ENCODE data around the gene ALPG.

The ALPG gene

GRCh38 chr2:232411901-232412629, 5.4 kb downstream of the ALPG start:
- Mint-ChIP-seq H3K27ac (ENCODE audit: low read depth) (no peak overlapping the region), H3K4me1 (peaks cover 6% of the 10 kb centered on the region), H3K4me3 (no peak overlapping the region), H3K27me3 (peaks cover 60% of the 10 kb centered on the region), H3K9me3 (no peaks in the 10 kb centered on the region), H3K36me3 (ENCODE audit: insufficient read depth) (peaks cover 3% of the 10 kb centered on the region)
- DNase-seq (ENCODE audit: low spot score in 2 of 2) (no peak), ATAC-seq (replicated peaks; ENCODE audit: extremely low read depth, poor library complexity, severe bottlenecking) (no peak)

DNA sequence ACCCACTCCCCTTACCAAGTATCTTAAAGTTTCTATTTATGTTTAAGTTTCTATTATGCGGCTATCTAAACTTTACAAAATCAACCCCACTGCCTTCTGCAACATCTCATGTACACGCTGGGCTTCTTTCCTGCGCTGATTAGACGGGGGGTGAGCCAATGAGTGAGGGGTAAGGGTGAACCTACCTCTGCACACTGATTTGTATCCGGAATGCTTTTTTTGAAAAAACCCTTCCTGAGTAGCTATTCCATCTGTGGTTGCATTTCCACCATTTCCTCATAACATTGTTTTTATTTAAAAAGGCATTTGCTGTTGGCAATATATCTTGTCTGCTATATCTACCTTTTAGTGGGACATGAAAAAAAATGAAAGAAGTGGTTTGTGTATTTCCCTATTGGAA, 6.3 kb downstream of the ALPG start:
- peaks cover 6% of the 10 kb centered on the region for H3K4me1 Mint-ChIP-seq
- no peaks in the 10 kb centered on the region for H3K9me3 Mint-ChIP-seq
- peaks cover 3% of the 10 kb centered on the region for H3K36me3 Mint-ChIP-seq (ENCODE audit: insufficient read depth)
- no peak overlapping the region for H3K27ac Mint-ChIP-seq (ENCODE audit: low read depth)
- H3K4me3 Mint-ChIP-seq, result no peak overlapping the region
- ATAC-seq (replicated peaks; ENCODE audit: extremely low read depth, poor library complexity, severe bottlenecking) (no peak), DNase-seq (ENCODE audit: low spot score in 2 of 2) (no peak)
- peaks cover 62% of the 10 kb centered on the region for H3K27me3 Mint-ChIP-seq

GRCh38 chr2:232415138-232415690, 8.6 kb downstream of the ALPG start:
- H3K9me3 Mint-ChIP-seq, result no peaks in the 10 kb centered on the region
- H3K27ac Mint-ChIP-seq (ENCODE audit: low read depth), result no peak overlapping the region
- H3K36me3 Mint-ChIP-seq (ENCODE audit: insufficient read depth), result peaks cover 6% of the 10 kb centered on the region
- DNase-seq (ENCODE audit: low spot score in 2 of 2) (no peak), ATAC-seq (replicated peaks; ENCODE audit: extremely low read depth, poor library complexity, severe bottlenecking) (no peak)
- H3K4me1 Mint-ChIP-seq, result peaks cover 14% of the 10 kb centered on the region
- H3K27me3 Mint-ChIP-seq, result peaks cover 71% of the 10 kb centered on the region
- H3K4me3 Mint-ChIP-seq, result no peak overlapping the region

DNA sequence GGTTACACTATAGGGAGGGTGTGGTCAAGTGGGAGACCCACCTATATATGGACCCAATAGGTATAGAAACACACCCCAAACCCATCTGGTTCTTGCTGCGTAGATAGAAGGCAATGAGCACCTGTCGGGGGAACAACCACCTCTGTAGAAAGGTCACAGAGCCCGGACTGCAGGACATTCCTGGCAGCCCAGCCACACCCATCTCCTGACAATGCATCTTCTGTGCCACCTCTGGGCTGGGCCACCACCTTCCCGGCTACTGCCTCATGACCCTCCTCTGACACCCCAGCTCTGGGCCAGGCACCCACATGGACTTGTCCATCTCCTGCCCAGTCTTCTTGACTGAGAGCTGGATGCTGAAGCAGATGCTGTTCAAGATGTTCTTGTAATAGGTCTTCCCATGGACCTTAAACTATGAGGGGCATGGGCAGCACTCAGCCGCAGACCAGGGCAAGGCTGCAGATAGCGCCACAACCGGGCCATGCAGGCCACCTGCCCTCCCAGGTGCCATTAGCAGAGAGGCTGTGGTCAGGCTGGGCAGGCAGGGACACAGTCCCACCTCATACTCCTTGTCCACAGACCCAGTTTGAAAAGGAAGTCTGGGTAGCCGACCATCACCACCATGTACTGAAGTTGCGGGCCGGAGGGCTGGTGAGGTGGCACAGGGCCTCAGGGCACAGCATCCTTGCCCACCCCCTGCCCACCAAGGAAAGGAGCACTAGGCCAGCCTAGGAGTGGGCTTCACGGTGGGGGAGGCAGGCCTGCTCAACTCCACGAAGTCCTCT, 9.3 kb downstream of the ALPG start:
- DNase-seq (ENCODE audit: low spot score in 2 of 2) (no peak), ATAC-seq (replicated peaks; ENCODE audit: extremely low read depth, poor library complexity, severe bottlenecking) (no peak)
- H3K9me3 Mint-ChIP-seq, result no peaks in the 10 kb centered on the region
- peaks cover 6% of the 10 kb centered on the region for H3K36me3 Mint-ChIP-seq (ENCODE audit: insufficient read depth)
- peaks cover 14% of the 10 kb centered on the region for H3K4me1 Mint-ChIP-seq
- H3K4me3 Mint-ChIP-seq, result no peak overlapping the region
- H3K27ac Mint-ChIP-seq (ENCODE audit: low read depth), result no peak overlapping the region
- peaks cover 64% of the 10 kb centered on the region for H3K27me3 Mint-ChIP-seq

DNA sequence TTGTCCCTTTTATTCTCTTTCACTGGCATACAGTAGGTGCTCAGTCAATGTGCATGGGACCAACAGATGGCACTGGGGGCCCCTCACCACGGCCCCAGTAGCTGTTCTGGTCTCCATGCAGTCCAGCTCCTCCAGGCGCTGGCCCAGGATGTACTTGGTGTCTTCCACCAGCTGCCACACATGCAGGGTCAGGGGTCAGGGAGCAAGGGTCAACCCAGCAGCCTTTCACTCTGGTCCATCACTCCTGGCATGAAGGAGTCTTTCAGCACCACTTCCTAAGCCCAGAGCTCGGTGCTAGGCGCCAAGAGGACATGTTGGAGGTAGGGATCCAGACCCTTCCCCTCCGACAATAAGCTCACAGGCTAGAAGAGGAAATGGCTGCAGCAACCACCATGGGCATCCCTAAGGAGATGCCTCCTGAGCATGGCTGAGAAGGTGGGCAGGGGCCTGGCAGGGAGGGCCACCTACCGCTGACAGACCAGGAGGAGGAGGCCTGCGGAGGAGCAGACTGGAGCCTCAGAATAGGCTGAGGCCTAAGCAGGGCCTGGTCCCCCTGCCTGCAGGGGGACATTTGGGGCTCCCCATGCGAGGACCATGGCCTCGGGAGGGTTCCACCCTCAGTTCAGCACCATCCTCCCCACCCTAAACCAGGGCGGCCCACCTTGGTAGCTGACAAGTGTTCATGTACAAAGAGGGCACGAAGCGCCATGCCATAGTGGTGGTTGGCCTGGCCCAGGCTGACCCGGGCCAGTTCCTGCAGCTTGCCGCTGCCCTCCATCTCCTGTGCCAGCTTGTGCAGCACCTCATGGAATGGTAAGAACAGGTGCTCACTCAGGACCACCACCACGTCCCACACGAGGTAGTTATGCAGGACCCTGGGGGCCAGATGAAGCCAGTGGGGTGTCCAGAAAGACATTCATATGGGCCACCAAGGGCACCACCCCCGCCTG, 10.2 kb downstream of the ALPG start:
- Mint-ChIP-seq H3K4me3 (no peak overlapping the region), H3K27ac (ENCODE audit: low read depth) (no peak overlapping the region), H3K27me3 (peaks cover 65% of the 10 kb centered on the region), H3K36me3 (ENCODE audit: insufficient read depth) (peaks cover 6% of the 10 kb centered on the region), H3K9me3 (no peaks in the 10 kb centered on the region), H3K4me1 (peaks cover 16% of the 10 kb centered on the region)
- no peak for DNase-seq (ENCODE audit: low spot score in 2 of 2)
- no peak for ATAC-seq (replicated peaks; ENCODE audit: extremely low read depth, poor library complexity, severe bottlenecking)

DNA sequence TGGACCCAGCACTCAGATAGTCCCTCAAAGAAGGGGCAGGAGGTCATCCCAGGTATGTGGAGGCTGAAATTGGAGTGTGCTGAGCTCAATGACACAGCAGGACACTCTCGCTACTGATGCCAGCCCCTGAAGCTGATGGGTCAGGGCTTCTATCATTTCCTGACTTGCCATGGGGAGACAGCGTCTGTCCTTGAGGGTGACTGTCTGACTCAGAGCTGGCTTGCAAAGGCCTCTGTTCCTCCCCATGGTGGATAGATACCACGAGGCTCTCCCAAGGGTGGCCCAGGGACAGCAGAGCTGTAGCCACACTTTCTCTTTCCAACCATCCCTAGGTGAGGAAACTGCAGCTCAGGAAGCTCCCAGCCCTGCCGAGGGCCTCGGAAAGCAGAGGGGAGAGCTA, 10.8 kb downstream of the ALPG start:
- no peak overlapping the region for H3K4me3 Mint-ChIP-seq
- peaks cover 71% of the 10 kb centered on the region for H3K27me3 Mint-ChIP-seq
- H3K4me1 Mint-ChIP-seq, result peaks cover 17% of the 10 kb centered on the region

DNA sequence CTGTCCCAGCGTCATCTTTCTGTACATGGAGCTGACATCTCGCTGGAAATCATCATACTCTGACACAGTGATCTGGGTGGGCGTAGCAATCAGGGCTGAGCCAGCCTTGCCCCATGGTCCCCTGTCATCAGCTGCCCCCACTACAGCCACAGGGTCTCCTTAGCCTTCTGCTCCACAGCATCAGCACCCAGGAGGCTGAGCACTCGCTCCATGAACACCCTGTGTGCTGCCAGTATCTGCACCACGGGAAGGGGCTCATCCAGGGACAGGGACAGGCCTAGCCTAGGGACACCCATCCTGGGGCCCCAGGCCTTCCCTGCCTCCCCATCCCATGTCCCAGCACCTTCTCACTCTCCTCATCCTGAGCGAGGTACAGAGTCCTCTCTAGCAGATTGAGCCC, 11.4 kb downstream of the ALPG start:
- Mint-ChIP-seq H3K36me3 (ENCODE audit: insufficient read depth) (peaks cover 6% of the 10 kb centered on the region), H3K27ac (ENCODE audit: low read depth) (no peak overlapping the region), H3K27me3 (peaks cover 71% of the 10 kb centered on the region), H3K4me1 (peaks cover 12% of the 10 kb centered on the region), H3K4me3 (no peak overlapping the region), H3K9me3 (no peaks in the 10 kb centered on the region)
- ATAC-seq (replicated peaks; ENCODE audit: extremely low read depth, poor library complexity, severe bottlenecking) (no peak), DNase-seq (ENCODE audit: low spot score in 2 of 2) (no peak)

More for the DNA sequence above, 10.8 kb downstream of the ALPG start:
- H3K27ac Mint-ChIP-seq (ENCODE audit: low read depth), result no peak overlapping the region
- ATAC-seq (replicated peaks; ENCODE audit: extremely low read depth, poor library complexity, severe bottlenecking) (no peak), DNase-seq (ENCODE audit: low spot score in 2 of 2) (no peak)
- H3K36me3 Mint-ChIP-seq (ENCODE audit: insufficient read depth), result peaks cover 6% of the 10 kb centered on the region
- no peaks in the 10 kb centered on the region for H3K9me3 Mint-ChIP-seq

DNA sequence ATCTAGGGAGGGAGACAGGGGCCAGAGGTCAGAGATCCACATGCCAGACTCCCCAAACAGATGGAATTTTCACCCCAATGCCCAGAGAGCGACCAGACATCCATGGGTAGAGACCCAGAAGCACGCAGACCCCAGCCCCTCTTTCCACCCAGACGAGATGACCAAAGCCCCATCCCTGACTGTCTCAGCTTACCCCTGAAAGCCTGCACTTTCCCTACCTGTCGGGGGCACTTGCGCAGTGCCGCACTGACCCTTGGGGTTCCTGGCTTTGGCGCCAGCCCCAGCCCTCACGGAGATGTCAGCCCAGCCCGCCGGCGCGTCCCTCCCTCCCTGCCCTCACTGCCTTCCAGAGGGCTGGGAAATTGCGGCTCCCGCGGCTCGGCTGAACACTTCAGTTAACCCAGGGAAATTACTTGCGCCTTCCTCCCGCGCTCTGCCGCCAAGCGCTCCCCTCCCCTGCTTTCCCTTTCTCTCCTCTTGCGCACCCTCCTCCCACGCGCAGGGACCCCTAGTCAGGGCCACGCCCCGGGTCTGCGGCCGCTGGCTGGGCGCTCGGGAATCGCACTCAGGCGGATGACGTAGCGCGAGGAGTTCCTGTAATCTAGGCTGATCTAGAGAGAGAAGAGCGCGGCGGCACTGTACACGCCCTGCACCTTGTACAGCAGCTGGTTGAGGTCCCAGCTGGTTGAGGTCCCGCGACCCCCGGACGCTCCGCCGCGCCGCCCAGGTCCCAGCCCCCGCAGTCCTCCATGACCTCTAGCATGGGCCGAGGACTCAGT, 12.0 kb downstream of the ALPG start:
- H3K27ac Mint-ChIP-seq (ENCODE audit: low read depth), result no peak overlapping the region
- DNase-seq (ENCODE audit: low spot score in 2 of 2) (no peak), ATAC-seq (replicated peaks; ENCODE audit: extremely low read depth, poor library complexity, severe bottlenecking) (no peak)
- peak overlapping the region; percentile 6 for H3K4me3 Mint-ChIP-seq
- H3K27me3 Mint-ChIP-seq, result peaks cover 71% of the 10 kb centered on the region
- H3K36me3 Mint-ChIP-seq (ENCODE audit: insufficient read depth), result peaks cover 6% of the 10 kb centered on the region
- H3K4me1 Mint-ChIP-seq, result peaks cover 12% of the 10 kb centered on the region
- no peaks in the 10 kb centered on the region for H3K9me3 Mint-ChIP-seq

DNA sequence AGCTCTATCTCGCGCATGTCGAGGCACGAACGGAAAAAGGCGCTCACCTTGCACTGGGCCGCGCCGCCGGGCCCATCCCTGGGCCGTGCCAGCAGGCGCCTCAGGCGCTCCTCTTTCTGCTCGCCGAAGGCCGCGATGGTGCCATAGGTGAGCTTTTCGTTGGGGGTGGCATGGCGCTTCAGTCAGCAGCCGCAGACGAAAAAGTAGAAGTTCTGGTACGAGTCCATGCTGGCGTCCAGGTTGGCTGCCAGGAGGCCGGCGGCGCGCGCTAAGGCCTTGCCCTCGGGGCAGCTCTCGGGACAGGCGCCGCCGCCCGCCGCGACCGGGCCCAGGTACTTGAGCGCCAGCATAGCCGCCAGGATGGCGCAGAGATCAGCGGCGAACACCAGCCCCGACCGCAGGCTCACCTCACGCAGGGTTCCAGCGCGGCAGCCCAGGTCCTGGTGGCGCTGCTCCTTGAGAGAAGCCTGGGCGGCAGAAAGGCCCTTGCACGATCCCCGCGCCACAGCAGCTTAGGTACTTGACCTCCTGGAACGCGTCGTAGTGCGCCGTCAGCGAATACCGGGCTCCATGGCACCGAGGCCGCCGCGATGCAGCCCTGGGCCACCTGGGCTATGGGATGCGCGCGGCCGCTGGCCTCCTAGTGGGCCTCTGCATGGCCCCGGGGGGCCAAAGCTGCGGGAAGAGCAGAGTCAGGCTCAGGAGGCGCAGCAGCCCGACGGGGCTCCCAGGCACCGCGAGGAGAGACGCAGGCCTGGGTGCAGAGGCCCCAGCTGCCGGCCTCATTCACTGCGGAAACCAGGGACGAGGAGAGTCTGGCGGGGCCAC, 12.8 kb downstream of the ALPG start:
- Mint-ChIP-seq H3K27me3 (peaks cover 69% of the 10 kb centered on the region), H3K27ac (ENCODE audit: low read depth) (no peak overlapping the region), H3K36me3 (ENCODE audit: insufficient read depth) (peaks cover 6% of the 10 kb centered on the region), H3K4me1 (peaks cover 12% of the 10 kb centered on the region), H3K4me3 (peak overlapping the region; percentile 6), H3K9me3 (no peaks in the 10 kb centered on the region)
- ATAC-seq (replicated peaks; ENCODE audit: extremely low read depth, poor library complexity, severe bottlenecking) (no peak), DNase-seq (ENCODE audit: low spot score in 2 of 2) (no peak)

GRCh38 chr2:232420073-232420454, 13.4 kb downstream of the ALPG start:
- peaks cover 64% of the 10 kb centered on the region for H3K27me3 Mint-ChIP-seq

More at GRCh38 chr2:232420073-232420454, 13.4 kb downstream of the ALPG start:
- H3K9me3 Mint-ChIP-seq, result no peaks in the 10 kb centered on the region
- no peak for ATAC-seq (replicated peaks; ENCODE audit: extremely low read depth, poor library complexity, severe bottlenecking)
- DNase-seq (ENCODE audit: low spot score in 2 of 2), result no peak
- H3K36me3 Mint-ChIP-seq (ENCODE audit: insufficient read depth), result peaks cover 6% of the 10 kb centered on the region
- peaks cover 12% of the 10 kb centered on the region for H3K4me1 Mint-ChIP-seq
- H3K27ac Mint-ChIP-seq (ENCODE audit: low read depth), result no peak overlapping the region
- H3K4me3 Mint-ChIP-seq, result no peak overlapping the region

Measured in central memory CD8-positive, alpha-beta T cell (primary cell).